ENCODE measurements around the gene TMCC2. TPM values are rescaled to one million over a fixed set of nuclear protein-coding genes. Genes with fewer than 3 reads are reported as not detected.
A peak's percentile ranks its signal among the peaks of the same experiment; 100 is the strongest.

The TMCC2 gene
- total and polyA plus RNA-seq, 2 of the 4 experiments (the other 2 are of a cell fraction), result 2.0 to 4.2 TPM

GRCh38 chr1:205315008-205315618 is 87.4 kb downstream of the TMCC2 start (continued):
- TF ChIP-seq USF2 (IDR thresholded peaks at IDR 0.05; ENCODE audit: low read depth, low read length), result no peak

GRCh38 chr1:205316161-205316566 is 88.4 kb downstream of the TMCC2 start:
- H3K56ac ChIP-seq (ENCODE audit: extremely low read depth, insufficient read depth, low read length), result no peak overlapping the region
- peak overlapping the region; percentile 40; the same call in 1 of the 2 replicates for H3K4me2 ChIP-seq (ENCODE audit: low read depth, low read length)
- CTCF ChIA-PET, result interaction anchor here (1.0 kb wide), 1 partner anchor 43 kb away, joined by 3 read pairs; no protein-coding TSS in a partner anchor
- H3K27ac ChIP-seq (ENCODE audit: insufficient read depth, low read length), result peak overlapping the region; percentile 45
- no peak overlapping the region for H4K91ac ChIP-seq (ENCODE audit: insufficient read depth, low read depth, low read length)
- peaks cover 46% of the 10 kb centered on the region for H3K9me1 ChIP-seq (ENCODE audit: insufficient read depth, low read length)
- H2AFZ ChIP-seq (replicated peaks; ENCODE audit: low read length, poor library complexity), result no peak overlapping the region
- H3K14ac ChIP-seq (replicated peaks; ENCODE audit: low read depth, low read length), result no peak overlapping the region
- H2BK20ac ChIP-seq (ENCODE audit: low read depth, low read length), result no peak overlapping the region; the same call in 1 of the 2 replicates
- ATAC-seq (ENCODE audit: low read depth) (no peak), DNase-seq (no peak)
- no peak overlapping the region for H2BK120ac ChIP-seq (ENCODE audit: low read depth, low read length)
- peak overlapping the region; percentile 15 to 24; a peak in 2 of 4 replicates for H4K8ac ChIP-seq (ENCODE audit: low read depth in 2 of 2, low read length in 2 of 2)
- H4K20me1 ChIP-seq (ENCODE audit: insufficient read depth, low read length), result peaks cover 75% of the 10 kb centered on the region
- H2AK5ac ChIP-seq (ENCODE audit: low read depth, low read length), result peak overlapping the region; percentile 54; the same call in 1 of the 2 replicates
- dilution Hi-C loops (cut with HindIII; ENCODE audit: low sequenced_read_pairs, unreplicated experiment), result no loop called here
- peaks cover 46% of the 10 kb centered on the region for H3K4me1 ChIP-seq (ENCODE audit: control insufficient read depth, insufficient read depth, low read length)
- peaks cover 13% of the 10 kb centered on the region for H3K36me3 ChIP-seq (ENCODE audit: control insufficient read depth, insufficient read depth, low read length)
- no peak overlapping the region for H2AK9ac ChIP-seq (replicated peaks; ENCODE audit: low read depth, low read length, poor library complexity)
- no peaks in the 10 kb centered on the region for H3K9me3 ChIP-seq (ENCODE audit: control insufficient read depth, insufficient read depth, low read length)
- H3K23ac ChIP-seq (ENCODE audit: low read depth, low read length), result peak overlapping the region; percentile 47; the same call in 1 of the 2 replicates
- peak overlapping the region; percentile 17; the same call in 1 of the 2 replicates for H3K18ac ChIP-seq (ENCODE audit: low read depth, low read length)
- H3K4ac ChIP-seq (ENCODE audit: low read depth, low read length), result peak overlapping the region; percentile 24; the same call in 1 of the 2 replicates
- H2BK5ac ChIP-seq (ENCODE audit: low read depth, low read length, poor library complexity, severe bottlenecking), result peak overlapping the region; percentile 62
- no CpG with 5 or more reads among the region's 2 CpGs for WGBS, 2 experiments (ENCODE audit: extremely low coverage in 2 of 2, insufficient read length in 1 of 2)
- intact Hi-C loops (cut with micrococcal nuclease), result no loop called here
- TF ChIP-seq CEBPB (IDR thresholded peaks at IDR 0.05; ENCODE audit: low read depth, low read length) (no peak), RFX5 (IDR thresholded peaks at IDR 0.05; ENCODE audit: low read depth, low read length) (no peak), CTCF (conservative IDR thresholded peaks at IDR 0.05; ENCODE audit: low read depth, low read length) (no peak), BHLHE40 (IDR thresholded peaks at IDR 0.05; ENCODE audit: low read depth, low read length) (no peak), MXI1 (IDR thresholded peaks at IDR 0.05; ENCODE audit: borderline replicate concordance, low read depth, low read length) (no peak), MAZ (IDR thresholded peaks at IDR 0.05; ENCODE audit: borderline replicate concordance, low read depth, low read length) (no peak), POLR2A (IDR thresholded peaks at IDR 0.05; ENCODE audit: low read depth, low read length) (no peak), RAD21 (IDR thresholded peaks at IDR 0.05; ENCODE audit: low read length) (no peak)
- in situ Hi-C loops (cut with MboI; ENCODE audit: low sequenced_read_pairs), result no loop called here
- POLR2A ChIA-PET (ENCODE audit: unreplicated experiment), result no interaction called here
- no peaks in the 10 kb centered on the region for H3K27me3 ChIP-seq (ENCODE audit: control insufficient read depth, insufficient read depth, low read length)
- no TSS peak for BruUV-seq (replicated peaks)
- H4K5ac ChIP-seq (ENCODE audit: low read depth, low read length), result no peak overlapping the region
- H3K9ac ChIP-seq (ENCODE audit: low read depth, low read length), result peak overlapping the region; percentile 32; the same call in 1 of the 2 replicates
- no peak overlapping the region for H3K4me3 ChIP-seq (ENCODE audit: insufficient read depth, low read depth, low read length)
- H2BK15ac ChIP-seq (ENCODE audit: low read depth, low read length), result no peak overlapping the region; the same call in 2 of the 3 replicates
- H3K79me1 ChIP-seq (ENCODE audit: low read depth in 1 of 2, low read length in 2 of 2), result peaks cover 4 to 84% of the 10 kb centered on the region in 2 experiments; a peak in 3 of 4 replicates
